ENCODE results near the gene CCDC178. TPM values are rescaled to one million over a fixed set of nuclear protein-coding genes. Genes with fewer than 3 reads are reported as not detected.

Gene CCDC178
- total and polyA plus RNA-seq, 10 donors = 4.0 to 17.4 (median 8.0) TPM

DNA sequence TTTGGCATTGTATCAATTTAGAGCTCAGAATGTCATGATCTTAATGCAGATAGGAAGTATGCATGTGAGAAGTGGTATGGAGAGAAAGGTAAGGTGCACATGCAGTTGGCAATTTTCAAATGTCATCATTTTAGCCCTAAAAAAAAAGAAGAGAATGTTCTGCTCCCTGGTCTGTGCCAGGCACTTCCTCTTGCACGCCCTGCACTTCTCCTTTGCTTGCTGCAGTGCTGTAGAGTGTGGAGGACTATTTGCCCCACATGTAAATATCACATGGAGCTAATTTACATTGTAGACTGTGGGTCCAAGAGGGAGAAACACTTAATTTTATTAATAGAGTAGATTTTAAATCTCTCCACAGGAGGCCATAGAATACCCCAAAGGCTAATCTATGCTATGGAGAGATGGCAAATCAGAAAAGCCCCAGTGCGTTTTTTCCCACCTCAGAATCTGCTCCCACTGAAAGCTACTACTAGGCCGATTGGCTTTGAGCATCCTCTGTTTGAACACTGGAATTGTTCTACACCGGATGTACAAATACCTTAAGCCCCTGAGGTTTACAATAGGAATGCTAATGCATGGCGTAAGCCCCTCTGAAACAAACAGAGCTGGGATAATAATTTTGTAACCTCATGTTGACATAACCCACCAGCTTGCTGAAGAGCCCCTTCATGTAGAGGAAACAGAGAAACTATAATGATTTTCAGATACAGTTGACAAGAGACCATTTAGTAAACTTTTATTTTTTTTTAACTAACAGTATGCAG lies 530.5 kb downstream of the CCDC178 start:
- Histone ChIP-seq H3K4me1 (peaks cover 6 to 28% (median 12%) of the 10 kb centered on the region in 6 donors), H3K9me3 (no peaks in the 10 kb centered on the region), H3K27me3 (replicated peaks in 1 of 7) (no peaks in the 10 kb centered on the region), H3K36me3 (no peaks in the 10 kb centered on the region), H3K4me3 (no peak overlapping the region), H3K27ac (peak overlapping the region in 4 of 8 donors; percentile 17 to 52 (median 44))
- TF ChIP-seq POLR2AphosphoS5 (IDR thresholded peaks at IDR 0.05) = peak in 1 of 3 donors; percentile 57
- TF ChIP-seq, protein P1, sequence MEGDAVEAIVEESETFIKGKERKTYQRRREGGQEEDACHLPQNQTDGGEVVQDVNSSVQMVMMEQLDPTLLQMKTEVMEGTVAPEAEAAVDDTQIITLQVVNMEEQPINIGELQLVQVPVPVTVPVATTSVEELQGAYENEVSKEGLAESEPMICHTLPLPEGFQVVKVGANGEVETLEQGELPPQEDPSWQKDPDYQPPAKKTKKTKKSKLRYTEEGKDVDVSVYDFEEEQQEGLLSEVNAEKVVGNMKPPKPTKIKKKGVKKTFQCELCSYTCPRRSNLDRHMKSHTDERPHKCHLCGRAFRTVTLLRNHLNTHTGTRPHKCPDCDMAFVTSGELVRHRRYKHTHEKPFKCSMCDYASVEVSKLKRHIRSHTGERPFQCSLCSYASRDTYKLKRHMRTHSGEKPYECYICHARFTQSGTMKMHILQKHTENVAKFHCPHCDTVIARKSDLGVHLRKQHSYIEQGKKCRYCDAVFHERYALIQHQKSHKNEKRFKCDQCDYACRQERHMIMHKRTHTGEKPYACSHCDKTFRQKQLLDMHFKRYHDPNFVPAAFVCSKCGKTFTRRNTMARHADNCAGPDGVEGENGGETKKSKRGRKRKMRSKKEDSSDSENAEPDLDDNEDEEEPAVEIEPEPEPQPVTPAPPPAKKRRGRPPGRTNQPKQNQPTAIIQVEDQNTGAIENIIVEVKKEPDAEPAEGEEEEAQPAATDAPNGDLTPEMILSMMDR (IDR thresholded peaks at IDR 0.05 in 8 of 11, conservative IDR thresholded peaks at IDR 0.05 in 3 of 11) = no peak
- TF ChIP-seq POLR2A (IDR thresholded peaks at IDR 0.05) = no peak
- WGBS, 5 donors = 62 to 70% (median 66%) methylated on average over 5 of the region's 5 CpGs
- intact Hi-C loops (cut with DNase I; ENCODE audit: low total_unique reads) = no loop called here
- DNase-seq = peak; percentile 81

GRCh38 chr18:32908424-32908805 lies 532.1 kb downstream of the CCDC178 start:
- H3K4me3 ChIP-seq = no peak overlapping the region
- TF ChIP-seq, protein P1 (IDR thresholded peaks at IDR 0.05 in 8 of 11, conservative IDR thresholded peaks at IDR 0.05 in 3 of 11) = no peak
- TF ChIP-seq POLR2AphosphoS5 (IDR thresholded peaks at IDR 0.05) = no peak
- no peak for TF ChIP-seq POLR2A (IDR thresholded peaks at IDR 0.05)
- no peaks in the 10 kb centered on the region for H3K27me3 ChIP-seq (replicated peaks in 1 of 7)
- no peaks in the 10 kb centered on the region for H3K36me3 ChIP-seq
- no peak for DNase-seq
- intact Hi-C loops (cut with DNase I; ENCODE audit: low total_unique reads) = no loop called here
- no peaks in the 10 kb centered on the region for H3K9me3 ChIP-seq
- no peak overlapping the region for H3K27ac ChIP-seq
- H3K4me1 ChIP-seq = peaks cover 6 to 28% (median 12%) of the 10 kb centered on the region in 6 donors
- 88 to 91% (median 90%) methylated on average over 7 of the region's 7 CpGs for WGBS, 5 donors

DNA sequence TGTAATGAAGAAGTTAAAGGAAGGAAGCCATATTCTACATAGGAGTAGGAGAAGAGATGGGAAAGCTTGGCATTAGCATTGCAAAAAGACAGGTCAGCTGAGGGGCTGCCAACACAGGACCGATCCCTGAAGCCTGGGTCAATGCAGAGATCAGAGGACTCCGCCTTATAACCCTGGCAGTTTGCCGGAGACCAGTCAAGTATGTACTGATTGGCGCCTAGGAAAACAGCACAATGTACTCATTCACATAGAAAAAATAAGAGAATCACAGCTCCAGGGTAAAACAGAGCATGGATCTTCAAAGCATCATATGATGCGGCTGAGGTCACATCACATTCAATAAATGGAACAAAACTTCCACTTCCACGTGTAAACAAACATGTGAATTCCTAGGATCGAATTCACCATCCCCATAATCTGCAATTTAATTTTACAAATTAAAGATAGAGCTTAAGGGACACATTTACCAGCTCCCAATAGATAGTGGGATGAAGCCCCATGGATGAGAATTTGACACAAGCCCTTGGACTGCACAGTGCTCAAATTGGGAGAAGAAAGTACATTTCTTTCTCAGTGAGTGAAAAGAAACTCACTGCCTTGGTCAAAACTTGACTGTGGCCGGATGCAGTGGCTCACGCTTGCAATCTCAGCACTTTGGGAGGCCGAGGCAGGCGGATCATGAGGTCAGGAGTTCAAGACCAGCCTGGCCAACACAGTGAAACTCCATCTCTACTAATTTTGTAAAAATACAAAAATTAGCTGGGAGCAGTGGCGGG lies 532.7 kb downstream of the CCDC178 start:
- WGBS, 5 donors = 87 to 92% (median 88%) methylated on average over 12 of the region's 12 CpGs
- H3K36me3 ChIP-seq = no peaks in the 10 kb centered on the region
- TF ChIP-seq POLR2A (IDR thresholded peaks at IDR 0.05) (no peak), POLR2AphosphoS5 (IDR thresholded peaks at IDR 0.05) (no peak)
- TF ChIP-seq, protein P1 (IDR thresholded peaks at IDR 0.05 in 8 of 11, conservative IDR thresholded peaks at IDR 0.05 in 3 of 11) = no peak
- intact Hi-C loops (cut with DNase I; ENCODE audit: low total_unique reads) = no loop called here
- no peaks in the 10 kb centered on the region for H3K9me3 ChIP-seq
- no peak for DNase-seq
- peaks cover 6 to 28% (median 12%) of the 10 kb centered on the region in 6 donors for H3K4me1 ChIP-seq
- H3K27ac ChIP-seq = no peak overlapping the region
- H3K27me3 ChIP-seq (replicated peaks in 1 of 7) = no peaks in the 10 kb centered on the region
- H3K4me3 ChIP-seq = no peak overlapping the region

GRCh38 chr18:32907311-32907585 lies 533.3 kb downstream of the CCDC178 start:
- Histone ChIP-seq H3K4me3 (no peak overlapping the region), H3K9me3 (no peaks in the 10 kb centered on the region), H3K4me1 (peaks cover 6 to 31% (median 12%) of the 10 kb centered on the region in 6 donors), H3K36me3 (no peaks in the 10 kb centered on the region), H3K27ac (no peak overlapping the region), H3K27me3 (replicated peaks in 1 of 7) (no peaks in the 10 kb centered on the region)
- TF ChIP-seq POLR2A (IDR thresholded peaks at IDR 0.05) (no peak), POLR2AphosphoS5 (IDR thresholded peaks at IDR 0.05) (no peak)
- TF ChIP-seq, protein P1 (IDR thresholded peaks at IDR 0.05 in 8 of 11, conservative IDR thresholded peaks at IDR 0.05 in 3 of 11) = no peak
- DNase-seq = no peak
- intact Hi-C loops (cut with DNase I; ENCODE audit: low total_unique reads) = no loop called here
- WGBS, 5 donors = 90 to 94% (median 94%) methylated on average over 3 of the region's 3 CpGs
